Breast epithelium (tissue), 3 donors: Measurements from ENCODE around the gene SMAD6.

Experiments used
- POLR2AphosphoS5 ChIP-seq, 3 donors: sonication (generic); formaldehyde crosslinking; IDR thresholded peaks; one replicate each; pipeline ENCODE4 v1.6.1; 2017; ENCODE audit warnings: antibody characterized with exemption in 3 of 3
- TF ChIP-seq, protein P1 (sequence below), 3 donors: fragments of 450-650 bp; IDR thresholded peaks; one replicate each; pipeline ENCODE4 v1.5.1; 2016 to 2017; ENCODE audit warnings: antibody characterized with exemption in 3 of 3, mild to moderate bottlenecking in 3 of 3, moderate library complexity in 3 of 3

DNA sequence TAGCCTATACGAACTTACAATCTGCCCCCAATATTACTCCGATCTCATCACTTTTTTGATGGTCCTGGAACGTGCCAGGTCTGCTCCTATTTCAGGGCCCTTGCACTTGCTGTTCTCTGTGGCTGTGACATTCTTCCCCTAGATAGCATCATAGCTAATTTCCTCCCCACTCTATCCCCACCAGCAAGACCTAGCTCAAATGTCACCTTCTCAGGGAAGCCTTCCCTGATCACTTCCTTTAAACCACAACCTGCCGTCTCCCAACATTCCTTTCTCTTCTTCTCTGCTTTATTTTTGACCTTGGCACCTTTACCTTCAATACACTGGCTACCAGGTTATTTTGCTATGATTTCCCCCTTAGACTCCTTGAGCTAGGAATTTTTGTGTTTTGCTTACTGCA is 5.3 kb upstream of the SMAD6 start:
- TF ChIP-seq POLR2AphosphoS5 (IDR thresholded peaks at IDR 0.05), result no peak
- TF ChIP-seq, protein P1, sequence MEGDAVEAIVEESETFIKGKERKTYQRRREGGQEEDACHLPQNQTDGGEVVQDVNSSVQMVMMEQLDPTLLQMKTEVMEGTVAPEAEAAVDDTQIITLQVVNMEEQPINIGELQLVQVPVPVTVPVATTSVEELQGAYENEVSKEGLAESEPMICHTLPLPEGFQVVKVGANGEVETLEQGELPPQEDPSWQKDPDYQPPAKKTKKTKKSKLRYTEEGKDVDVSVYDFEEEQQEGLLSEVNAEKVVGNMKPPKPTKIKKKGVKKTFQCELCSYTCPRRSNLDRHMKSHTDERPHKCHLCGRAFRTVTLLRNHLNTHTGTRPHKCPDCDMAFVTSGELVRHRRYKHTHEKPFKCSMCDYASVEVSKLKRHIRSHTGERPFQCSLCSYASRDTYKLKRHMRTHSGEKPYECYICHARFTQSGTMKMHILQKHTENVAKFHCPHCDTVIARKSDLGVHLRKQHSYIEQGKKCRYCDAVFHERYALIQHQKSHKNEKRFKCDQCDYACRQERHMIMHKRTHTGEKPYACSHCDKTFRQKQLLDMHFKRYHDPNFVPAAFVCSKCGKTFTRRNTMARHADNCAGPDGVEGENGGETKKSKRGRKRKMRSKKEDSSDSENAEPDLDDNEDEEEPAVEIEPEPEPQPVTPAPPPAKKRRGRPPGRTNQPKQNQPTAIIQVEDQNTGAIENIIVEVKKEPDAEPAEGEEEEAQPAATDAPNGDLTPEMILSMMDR (IDR thresholded peaks at IDR 0.05), result no peak
